AG04449 (cell line): Measurements from ENCODE around the gene SCARB1.

ENCODE experiments used
- CTCF ChIA-PET: fragments of 350-600 bp; formaldehyde crosslinking; extraction: SDS; loops from one replicate; lab custom pipeline; 2021; ENCODE audit warnings: antibody characterized with exemption; lab: Yijun Ruan, JAX
- POLR2A ChIA-PET: fragments of 400-600, 350-600 bp; formaldehyde crosslinking; extraction: SDS; loops from one replicate; lab custom pipeline; 2020; ENCODE audit warnings: antibody characterized with exemption, inconsistent platforms; lab: Yijun Ruan, JAX
- DNase-seq: peaks from one replicate; pipeline ENCODE4 v3.0.0-alpha.2; 2010; ENCODE audit warnings: low read depth, low spot score
- H3K4me3 ChIP-seq: 2 replicates; pipeline ENCODE4 v1.5.1; 2011; ENCODE audit warnings: low read depth, mild to moderate bottlenecking, control low read depth, low read length
- CTCF ChIP-seq: IDR thresholded peaks from one replicate; pipeline ENCODE4 v1.5.1; 2011; ENCODE audit warnings: mild to moderate bottlenecking, moderate library complexity, low read length, control low read depth, inconsistent platforms; ENCODE audit not compliant: insufficient read depth; ENCODE audit errors: missing control alignments

The SCARB1 gene

GRCh38 chr12:124759841-124760503 is 103.7 kb downstream of the SCARB1 start:
- no peak overlapping the region for H3K4me3 ChIP-seq
- no peak for TF ChIP-seq CTCF
- CTCF ChIA-PET, result interaction anchor here (0.8 to 1.0 kb wide), 2 partner anchors 12 to 361 kb away, joined by 3 read pairs; no protein-coding TSS in a partner anchor
- POLR2A ChIA-PET, result no interaction called here
- DNase-seq, result no peak

GRCh38 chr12:124758266-124759220 is 105.1 kb downstream of the SCARB1 start:
- no peak for DNase-seq
- H3K4me3 ChIP-seq, result no peak overlapping the region
- CTCF ChIA-PET, result no interaction called here
- no peak for TF ChIP-seq CTCF
- POLR2A ChIA-PET, result interaction anchor here (0.6 kb wide), 1 partner anchor 104 kb away, joined by 3 read pairs; no protein-coding TSS in a partner anchor

GRCh38 chr12:124757329-124757728 is 106.3 kb downstream of the SCARB1 start:
- TF ChIP-seq CTCF, result no peak
- ChIA-PET POLR2A (no interaction called here), CTCF (interaction anchor here (1.5 to 3.4 kb wide), 2 partner anchors 9 to 76 kb away, joined by 3 to 42 read pairs; no protein-coding TSS in a partner anchor)
- no peak overlapping the region for H3K4me3 ChIP-seq
- DNase-seq, result no peak

GRCh38 chr12:124756760-124757159 is 106.9 kb downstream of the SCARB1 start:
- DNase-seq, result no peak
- TF ChIP-seq CTCF, result no peak
- no peak overlapping the region for H3K4me3 ChIP-seq
- CTCF ChIA-PET, result interaction anchor here (1.5 to 3.4 kb wide), 3 partner anchors 9 to 76 kb away, joined by 3 to 42 read pairs (median 4); no protein-coding TSS in a partner anchor
- POLR2A ChIA-PET, result no interaction called here

- no peak for TF ChIP-seq CTCF
- POLR2A ChIA-PET, result no interaction called here
- H3K4me3 ChIP-seq, result no peak overlapping the region
- no peak for DNase-seq
- CTCF ChIA-PET, result interaction anchor here (0.8 to 3.4 kb wide), 5 partner anchors 10 to 75 kb away, joined by 3 to 42 read pairs (median 4); no protein-coding TSS in a partner anchor
Measured at GRCh38 chr12:124756166-124756565, 107.5 kb downstream of the SCARB1 start.
